K562 (cell line): ENCODE results near the gene ELMO1. TPM values are rescaled to one million over a fixed set of nuclear protein-coding genes. Genes with fewer than 3 reads are reported as not detected.

Source experiments
- ATAC-seq: fragments of 200-7000 bp; cut with Tn5 transposase; 3 replicates; pipeline ENCODE4 v1.9.1; 2020; ENCODE audit warnings: moderate library complexity
- BruUV-seq: library from RNA; stranded (reverse); fragments of 400-500 nt; replicated peaks from 2 replicates; lab custom pipeline; 2021; lab: Mats Ljungman, UMichigan
- CTCF ChIA-PET: fragments of 300-600 bp; formaldehyde crosslinking; extraction: SDS; loops from one replicate; lab custom pipeline; 2021; ENCODE audit warnings: low intra/inter-chr PET ratio; lab: Yijun Ruan, JAX
- POLR2A ChIA-PET: fragments of 300-600, 350-650 bp; sonication (Branson Sonifier 250); formaldehyde crosslinking; extraction: SDS; loops from one replicate; lab custom pipeline; 2021; ENCODE audit warnings: antibody characterized with exemption, inconsistent platforms; lab: Yijun Ruan, JAX
- DNase-seq, 4 experiments: peaks; one replicate each; pipeline versions ENCODE4 v3.0.0 to v3.0.0-alpha.2; 2011 to 2018; ENCODE audit warnings: low spot score in 3 of 4, mixed read lengths in 3 of 4; ENCODE audit errors: extremely low read depth in 1 of 4
- FAIRE-seq: peaks from 2 replicates; lab custom pipeline; 2011; peaks lifted over from hg19 to GRCh38; lab: Jason Lieb, UNC
- H2AFZ ChIP-seq: 2 replicates; pipeline ENCODE4 v1.6.0; 2011; ENCODE audit warnings: low read depth, low read length, control low read depth, inconsistent platforms
- H3K27ac ChIP-seq: fragments of 200-600 bp; 3 replicates; pipeline ENCODE4 v1.8.0; 2011; ENCODE audit warnings: low read depth, mild to moderate bottlenecking, control low read depth, inconsistent platforms, low read length, moderate library complexity, mixed read lengths; ENCODE audit errors: extremely low read depth
- H3K27me3 ChIP-seq, 2 experiments: fragments of 300-600 bp in 1 of 2; 2 replicates in 1 of 2; 3 replicates in 1 of 2; pipeline versions ENCODE4 v1.6.0 to v1.8.0; 2011; ENCODE audit warnings: inconsistent platforms in 2 of 2, low read length in 2 of 2, mild to moderate bottlenecking in 1 of 2, mixed read lengths in 1 of 2, moderate library complexity in 1 of 2; ENCODE audit not compliant: control insufficient read depth in 2 of 2, insufficient read depth in 2 of 2
- H3K36me3 ChIP-seq: fragments of 300-600 bp; 3 replicates; pipeline ENCODE4 v1.8.0; 2011; ENCODE audit warnings: mild to moderate bottlenecking, low read length, inconsistent platforms; ENCODE audit not compliant: control insufficient read depth, insufficient read depth
- H3K4me1 ChIP-seq, 2 experiments: fragments of 200-600 bp in 1 of 2; replicated peaks in 1 of 2; 2 replicates in 1 of 2; 3 replicates in 1 of 2; pipeline versions ENCODE4 v1.5.1 to v1.8.0; 2011; ENCODE audit warnings: inconsistent platforms in 2 of 2, low read length in 2 of 2, mild to moderate bottlenecking in 1 of 2, mixed read lengths in 1 of 2, moderate library complexity in 1 of 2; ENCODE audit not compliant: control insufficient read depth in 2 of 2, insufficient read depth in 2 of 2
- H3K4me2 ChIP-seq: 2 replicates; pipeline ENCODE4 v1.6.1; 2011; ENCODE audit warnings: low read length, control low read depth, inconsistent platforms, mixed read lengths; ENCODE audit not compliant: insufficient read depth
- H3K4me3 ChIP-seq: fragments of 200-600 bp; sonication (generic), shearing (Covaris generic); 2 replicates; pipeline ENCODE4 v1.5.1; 2016; ENCODE audit warnings: control low read depth, inconsistent platforms
- H3K79me2 ChIP-seq: fragments of 200-600 bp; 3 replicates; pipeline ENCODE4 v1.8.0; 2011; ENCODE audit warnings: low read length, inconsistent platforms; ENCODE audit not compliant: control insufficient read depth, insufficient read depth
- H3K9ac ChIP-seq, 2 experiments: 2 replicates each; pipeline versions ENCODE4 v1.6.0 to v1.6.1; 2011; ENCODE audit warnings: low read depth in 2 of 2, low read length in 2 of 2, control low read depth in 1 of 2, inconsistent platforms in 1 of 2, mild to moderate bottlenecking in 1 of 2, mixed read lengths in 1 of 2; ENCODE audit not compliant: insufficient read depth in 1 of 2
- H3K9me1 ChIP-seq: one replicate; pipeline ENCODE4 v1.6.0; 2011; ENCODE audit warnings: inconsistent platforms, mild to moderate bottlenecking, low read length, moderate library complexity; ENCODE audit not compliant: control insufficient read depth, insufficient read depth
- H3K9me3 ChIP-seq: replicated peaks from 2 replicates; pipeline ENCODE4 v1.5.1; 2011; ENCODE audit warnings: low read depth, low read length, inconsistent platforms; ENCODE audit not compliant: control insufficient read depth, insufficient read depth
- H4K20me1 ChIP-seq: replicated peaks from 2 replicates; pipeline ENCODE4 v1.6.1; 2011; ENCODE audit warnings: low read length, inconsistent platforms, mixed read lengths; ENCODE audit not compliant: control insufficient read depth, insufficient read depth
- CREBBP ChIP-seq: IDR thresholded peaks from one replicate; pipeline ENCODE4 v1.6.1; 2012; ENCODE audit warnings: low read depth, mild to moderate bottlenecking, control low read depth, inconsistent platforms, low read length
- MEF2A ChIP-seq: IDR thresholded peaks from 2 replicates; pipeline ENCODE4 v1.6.1; 2011; ENCODE audit warnings: low read depth, mild to moderate bottlenecking, low read length, moderate library complexity; ENCODE audit not compliant: control insufficient read depth
- ZNF347 ChIP-seq: fragments of 450-650 bp; formaldehyde crosslinking; IDR thresholded peaks from 2 replicates; pipeline ENCODE4 v1.4.0; 2020; ENCODE audit warnings: low read depth, mild to moderate bottlenecking, moderate library complexity
- WGBS: fragments of 100-300 bp; shearing (Covaris generic); methylation state at CpG from one replicate; pipeline ENCODE4 v1.1.6; 2016; ENCODE audit warnings: low coverage, mixed read lengths; ENCODE audit not compliant: insufficient coverage; ENCODE audit errors: missing lambda C conversion rate; 5-methylcytosine and 5-hydroxymethylcytosine counted together
- in situ Hi-C: fragments of 300-500 bp; cut with MboI; formaldehyde crosslinking; loops from 4 replicates; pipeline ENCODE4 v1.15.0; 2018; ENCODE audit warnings: inconsistent platforms, mixed read lengths
- intact Hi-C: fragments of 100-400 bp; cut with micrococcal nuclease; formaldehyde crosslinking; loops from 2 replicates; pipeline ENCODE4 v1.14.2; 2022
- polyA plus RNA-seq, 8 experiments: library from polyadenylated mRNA; depleted of rRNA in 4 of 8; stranded (reverse) in 5 of 8; unstranded in 3 of 8; fragments of >200 nt; fragmentation: Nextera tagmentation in 2 of 8; fragmentation: Illumina TruSeq in 1 of 8; extraction: Ambion mirVana in 2 of 8; extraction: Trizol in 1 of 8; gene quantifications; 2 replicates each; pipeline versions ENCODE4 v1.2.1 to v1.2.3, GENCODE V29; 2011 to 2014; ENCODE audit warnings: inconsistent platforms in 1 of 8, missing spikeins in 1 of 8
- total RNA-seq, 7 experiments: library from RNA; depleted of rRNA in 6 of 7; stranded (reverse); fragments of >200 nt in 6 of 7; fragmentation: Illumina TruSeq in 2 of 7; extraction: Trizol in 2 of 7; gene quantifications; 2 replicates each; pipeline versions ENCODE4 v1.2.1 to v1.2.3, GENCODE V29; 2011 to 2021; ENCODE audit warnings: low replicate concordance in 1 of 7
- TF ChIP-seq, protein P1 (sequence below), 2 experiments: IDR thresholded peaks; 2 replicates each; pipeline ENCODE4 v1.6.1; 2011; ENCODE audit warnings: borderline replicate concordance in 1 of 2, control low read depth in 1 of 2, low read depth in 1 of 2, low read length in 1 of 2, mild to moderate bottlenecking in 1 of 2, mixed read lengths in 1 of 2, moderate library complexity in 1 of 2; ENCODE audit not compliant: insufficient read depth in 1 of 2, insufficient read length in 1 of 2, poor library complexity in 1 of 2, severe bottlenecking in 1 of 2; ENCODE audit errors: extremely low read depth in 1 of 2
- TF ChIP-seq, protein P2 (sequence below): fragments of 450-650 bp; IDR thresholded peaks from 2 replicates; pipeline ENCODE4 v1.6.1; 2016; ENCODE audit warnings: borderline replicate concordance
- TF ChIP-seq, protein P3 (sequence below): fragments of 250-450 bp; sonication (Bioruptor Pico); IDR thresholded peaks from 2 replicates; pipeline ENCODE4 v1.8.0; 2022; ENCODE audit warnings: moderate library complexity, mild to moderate bottlenecking, inconsistent platforms
- TF ChIP-seq, protein P4 (sequence below): sonication (generic); formaldehyde crosslinking; IDR thresholded peaks from 2 replicates; pipeline ENCODE4 v1.4.0; 2020; ENCODE audit warnings: mild to moderate bottlenecking, missing genetic modification reagents

ELMO1 gene
- total and polyA plus RNA-seq, 9 of the 15 experiments (the other 6 are each of a cell fraction or from before 2014, with no cell fraction given), result 0.36 to 7.2 (median 3.6) TPM

DNA sequence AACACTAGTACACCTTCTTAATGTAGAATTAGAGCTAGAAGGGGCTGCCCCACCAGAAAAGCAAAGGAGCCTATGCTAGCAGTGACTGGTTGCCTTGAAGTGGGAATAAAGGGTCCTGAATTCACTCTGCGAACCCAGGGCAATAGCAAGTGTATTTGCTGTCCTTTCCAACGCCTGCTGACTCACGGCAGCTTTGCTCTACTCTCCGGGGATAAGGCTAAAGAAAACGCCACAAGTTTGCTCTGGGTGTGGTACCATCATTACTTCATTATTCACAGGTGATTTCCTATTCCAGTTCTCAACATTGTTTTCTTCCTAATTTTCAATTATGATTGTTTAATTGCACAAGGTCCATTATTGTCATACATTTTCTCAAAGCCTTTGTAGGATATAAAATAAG, 503.8 kb downstream of the ELMO1 start:
- no peak overlapping the region for H3K9ac ChIP-seq
- no peak for FAIRE-seq
- TF ChIP-seq, protein P1, sequence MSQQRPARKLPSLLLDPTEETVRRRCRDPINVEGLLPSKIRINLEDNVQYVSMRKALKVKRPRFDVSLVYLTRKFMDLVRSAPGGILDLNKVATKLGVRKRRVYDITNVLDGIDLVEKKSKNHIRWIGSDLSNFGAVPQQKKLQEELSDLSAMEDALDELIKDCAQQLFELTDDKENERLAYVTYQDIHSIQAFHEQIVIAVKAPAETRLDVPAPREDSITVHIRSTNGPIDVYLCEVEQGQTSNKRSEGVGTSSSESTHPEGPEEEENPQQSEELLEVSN (IDR thresholded peaks at IDR 0.05; ENCODE audit: borderline replicate concordance in 1 of 2, extremely low read depth in 1 of 2, insufficient read depth in 1 of 2, insufficient read length in 1 of 2, low read depth in 1 of 2, low read length in 1 of 2, poor library complexity in 1 of 2, severe bottlenecking in 1 of 2), result no peak
- TF ChIP-seq, protein P2, sequence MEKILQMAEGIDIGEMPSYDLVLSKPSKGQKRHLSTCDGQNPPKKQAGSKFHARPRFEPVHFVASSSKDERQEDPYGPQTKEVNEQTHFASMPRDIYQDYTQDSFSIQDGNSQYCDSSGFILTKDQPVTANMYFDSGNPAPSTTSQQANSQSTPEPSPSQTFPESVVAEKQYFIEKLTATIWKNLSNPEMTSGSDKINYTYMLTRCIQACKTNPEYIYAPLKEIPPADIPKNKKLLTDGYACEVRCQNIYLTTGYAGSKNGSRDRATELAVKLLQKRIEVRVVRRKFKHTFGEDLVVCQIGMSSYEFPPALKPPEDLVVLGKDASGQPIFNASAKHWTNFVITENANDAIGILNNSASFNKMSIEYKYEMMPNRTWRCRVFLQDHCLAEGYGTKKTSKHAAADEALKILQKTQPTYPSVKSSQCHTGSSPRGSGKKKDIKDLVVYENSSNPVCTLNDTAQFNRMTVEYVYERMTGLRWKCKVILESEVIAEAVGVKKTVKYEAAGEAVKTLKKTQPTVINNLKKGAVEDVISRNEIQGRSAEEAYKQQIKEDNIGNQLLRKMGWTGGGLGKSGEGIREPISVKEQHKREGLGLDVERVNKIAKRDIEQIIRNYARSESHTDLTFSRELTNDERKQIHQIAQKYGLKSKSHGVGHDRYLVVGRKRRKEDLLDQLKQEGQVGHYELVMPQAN, result no peak
- TF ChIP-seq MEF2A (no peak), ZNF347 (CRISPR knock-in tag) (no peak), CREBBP (no peak)
- TF ChIP-seq, protein P3, sequence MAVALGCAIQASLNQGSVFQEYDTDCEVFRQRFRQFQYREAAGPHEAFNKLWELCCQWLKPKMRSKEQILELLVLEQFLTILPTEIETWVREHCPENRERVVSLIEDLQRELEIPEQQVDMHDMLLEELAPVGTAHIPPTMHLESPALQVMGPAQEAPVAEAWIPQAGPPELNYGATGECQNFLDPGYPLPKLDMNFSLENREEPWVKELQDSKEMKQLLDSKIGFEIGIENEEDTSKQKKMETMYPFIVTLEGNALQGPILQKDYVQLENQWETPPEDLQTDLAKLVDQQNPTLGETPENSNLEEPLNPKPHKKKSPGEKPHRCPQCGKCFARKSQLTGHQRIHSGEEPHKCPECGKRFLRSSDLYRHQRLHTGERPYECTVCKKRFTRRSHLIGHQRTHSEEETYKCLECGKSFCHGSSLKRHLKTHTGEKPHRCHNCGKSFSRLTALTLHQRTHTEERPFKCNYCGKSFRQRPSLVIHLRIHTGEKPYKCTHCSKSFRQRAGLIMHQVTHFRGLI (CRISPR knock-in tag), result no peak
- TF ChIP-seq, protein P4, sequence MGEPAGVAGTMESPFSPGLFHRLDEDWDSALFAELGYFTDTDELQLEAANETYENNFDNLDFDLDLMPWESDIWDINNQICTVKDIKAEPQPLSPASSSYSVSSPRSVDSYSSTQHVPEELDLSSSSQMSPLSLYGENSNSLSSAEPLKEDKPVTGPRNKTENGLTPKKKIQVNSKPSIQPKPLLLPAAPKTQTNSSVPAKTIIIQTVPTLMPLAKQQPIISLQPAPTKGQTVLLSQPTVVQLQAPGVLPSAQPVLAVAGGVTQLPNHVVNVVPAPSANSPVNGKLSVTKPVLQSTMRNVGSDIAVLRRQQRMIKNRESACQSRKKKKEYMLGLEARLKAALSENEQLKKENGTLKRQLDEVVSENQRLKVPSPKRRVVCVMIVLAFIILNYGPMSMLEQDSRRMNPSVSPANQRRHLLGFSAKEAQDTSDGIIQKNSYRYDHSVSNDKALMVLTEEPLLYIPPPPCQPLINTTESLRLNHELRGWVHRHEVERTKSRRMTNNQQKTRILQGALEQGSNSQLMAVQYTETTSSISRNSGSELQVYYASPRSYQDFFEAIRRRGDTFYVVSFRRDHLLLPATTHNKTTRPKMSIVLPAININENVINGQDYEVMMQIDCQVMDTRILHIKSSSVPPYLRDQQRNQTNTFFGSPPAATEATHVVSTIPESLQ (CRISPR knock-in tag), result no peak
- TF ChIP-seq, all 486 proteins: peak for 0
- intact Hi-C loops (no loop called here), in situ Hi-C loops (no loop called here)
- ATAC-seq, result no peak
- H3K4me2 ChIP-seq, result no peak overlapping the region
- no peaks in the 10 kb centered on the region for H3K36me3 ChIP-seq
- no peak overlapping the region for H2AFZ ChIP-seq
- H3K27me3 ChIP-seq, result no peaks in the 10 kb centered on the region
- no peak overlapping the region for H3K27ac ChIP-seq
- CTCF ChIA-PET, result no interaction called here
- H3K4me3 ChIP-seq, result no peak overlapping the region
- H3K9me1 ChIP-seq, result no peaks in the 10 kb centered on the region
- no peak for DNase-seq
- BruUV-seq, result no TSS peak
- POLR2A ChIA-PET, result no interaction called here
- 0% methylated on average over 5 of the region's 5 CpGs for WGBS
- H3K4me1 ChIP-seq, result no peaks in the 10 kb centered on the region
- H4K20me1 ChIP-seq, result no peaks in the 10 kb centered on the region
- H3K9me3 ChIP-seq, result no peaks in the 10 kb centered on the region
- H3K79me2 ChIP-seq, result no peaks in the 10 kb centered on the region
